ENCODE data around the gene FAM53B. TPM values are rescaled to one million over a fixed set of nuclear protein-coding genes. Genes with fewer than 3 reads are reported as not detected.

FAM53B gene
- total and polyA plus RNA-seq, 3 experiments from 2014 or later, result 28.8 to 41.6 (median 29.2) TPM

- peaks cover 5% of the 10 kb centered on the region for H3K36me3 ChIP-seq (ENCODE audit: insufficient read depth, low read length)
- peak overlapping the region in 2 of 7 donors; percentile 19 to 37 for H3K4me3 Mint-ChIP-seq
These were observed 18.4 kb downstream of the FAM53B start for GRCh38 chr10:124725791-124726190.

GRCh38 chr10:124725171-124725631 is 19.0 kb downstream of the FAM53B start:
- Histone ChIP-seq H3K36me3 (ENCODE audit: insufficient read depth, low read length) (peaks cover 5% of the 10 kb centered on the region), H3K4me1 (ENCODE audit: insufficient read depth, low read length) (peaks cover 95% of the 10 kb centered on the region), H3K27ac (ENCODE audit: low read depth, low read length) (no peak overlapping the region), H3K9me3 (ENCODE audit: low read length) (no peaks in the 10 kb centered on the region), H3K4me3 (ENCODE audit: low read length) (no peak overlapping the region), H3K27me3 (ENCODE audit: insufficient read depth, low read length, poor library complexity, severe bottlenecking) (no peaks in the 10 kb centered on the region)
- ChIA-PET POLR2A (interaction anchor here (0.5 kb wide), 1 partner anchor 111 kb away, joined by 5 read pairs; no protein-coding TSS in a partner anchor), CTCF (interaction anchor here (0.8 to 23.7 kb wide), 8 partner anchors 10 to 113 kb away, joined by 3 to 397 read pairs (median 5); no protein-coding TSS in a partner anchor)
- H3K9me3 Mint-ChIP-seq, result no peaks in the 10 kb centered on the region
- H3K27ac Mint-ChIP-seq, result peak overlapping the region; percentile 88 to 99 (median 96)
- H3K4me3 Mint-ChIP-seq, result peak overlapping the region in 6 of 7 donors; percentile 14 to 88 (median 53)
- peaks cover 0 to 27% (median 7%) of the 10 kb centered on the region in 3 donors for H3K36me3 Mint-ChIP-seq
- peaks cover 0 to 3% of the 10 kb centered on the region in 2 donors for H3K27me3 Mint-ChIP-seq
- peak in 1 of 5 donors; percentile 33 for DNase-seq
- H3K4me1 Mint-ChIP-seq, result peaks cover 91 to 100% (median 100%) of the 10 kb centered on the region in 3 donors

More at GRCh38 chr10:124725791-124726190, 18.4 kb downstream of the FAM53B start:
- no peaks in the 10 kb centered on the region for H3K9me3 ChIP-seq (ENCODE audit: low read length)
- no peak overlapping the region for H3K27ac ChIP-seq (ENCODE audit: low read depth, low read length)
- H3K9me3 Mint-ChIP-seq, result no peaks in the 10 kb centered on the region
- H3K4me3 ChIP-seq (ENCODE audit: low read length), result no peak overlapping the region
- H3K4me1 ChIP-seq (ENCODE audit: insufficient read depth, low read length), result peaks cover 95% of the 10 kb centered on the region
- peak overlapping the region; percentile 82 to 99 (median 96) for H3K27ac Mint-ChIP-seq
- peaks cover 0 to 3% of the 10 kb centered on the region in 2 donors for H3K27me3 Mint-ChIP-seq
- DNase-seq, result no peak
- POLR2A ChIA-PET, result no interaction called here
- peaks cover 92 to 100% (median 100%) of the 10 kb centered on the region in 3 donors for H3K4me1 Mint-ChIP-seq
- CTCF ChIA-PET, result interaction anchor here (1.6 to 23.7 kb wide), 3 partner anchors 9 to 47 kb away, joined by 7 to 397 read pairs (median 312); no protein-coding TSS in a partner anchor
- H3K27me3 ChIP-seq (ENCODE audit: insufficient read depth, low read length, poor library complexity, severe bottlenecking), result no peaks in the 10 kb centered on the region
- H3K36me3 Mint-ChIP-seq, result peaks cover 0 to 33% (median 9%) of the 10 kb centered on the region in 3 donors

GRCh38 chr10:124724279-124725027 is 19.7 kb downstream of the FAM53B start:
- H3K27me3 Mint-ChIP-seq, result peaks cover 0 to 3% of the 10 kb centered on the region in 2 donors
- peak overlapping the region; percentile 14 to 88 (median 78) for H3K4me3 Mint-ChIP-seq
- peak overlapping the region; percentile 69 for H3K27ac ChIP-seq (ENCODE audit: low read depth, low read length)

GRCh38 chr10:124723826-124724225 is 20.4 kb downstream of the FAM53B start:
- CTCF ChIA-PET, result interaction anchor here (0.9 to 23.7 kb wide), 8 partner anchors 11 to 111 kb away, joined by 3 to 397 read pairs (median 5); no protein-coding TSS in a partner anchor
- H3K9me3 ChIP-seq (ENCODE audit: low read length), result no peaks in the 10 kb centered on the region
- H3K36me3 Mint-ChIP-seq, result peaks cover 0 to 22% (median 7%) of the 10 kb centered on the region in 3 donors
- H3K4me1 Mint-ChIP-seq, result peaks cover 89 to 99% (median 98%) of the 10 kb centered on the region in 3 donors
- peak overlapping the region; percentile 88 to 99 (median 96) for H3K27ac Mint-ChIP-seq
- H3K4me3 ChIP-seq (ENCODE audit: low read length), result peak overlapping the region; percentile 9
- H3K27me3 Mint-ChIP-seq, result peaks cover 0 to 3% of the 10 kb centered on the region in 2 donors
- peaks cover 5% of the 10 kb centered on the region for H3K36me3 ChIP-seq (ENCODE audit: insufficient read depth, low read length)
- H3K27ac ChIP-seq (ENCODE audit: low read depth, low read length), result peak overlapping the region; percentile 69
- no peaks in the 10 kb centered on the region for H3K27me3 ChIP-seq (ENCODE audit: insufficient read depth, low read length, poor library complexity, severe bottlenecking)
- no peaks in the 10 kb centered on the region for H3K9me3 Mint-ChIP-seq
- DNase-seq, result peak in 1 of 5 donors; percentile 20
- peaks cover 95% of the 10 kb centered on the region for H3K4me1 ChIP-seq (ENCODE audit: insufficient read depth, low read length)
- peak overlapping the region; percentile 12 to 88 (median 78) for H3K4me3 Mint-ChIP-seq
- POLR2A ChIA-PET, result interaction anchor here (1.4 kb wide), 1 partner anchor 59 kb away, joined by 3 read pairs; no protein-coding TSS in a partner anchor

More at GRCh38 chr10:124724279-124725027, 19.7 kb downstream of the FAM53B start:
- Mint-ChIP-seq H3K27ac (peak overlapping the region; percentile 88 to 99 (median 96)), H3K4me1 (peaks cover 89 to 99% (median 98%) of the 10 kb centered on the region in 3 donors), H3K36me3 (peaks cover 0 to 24% (median 7%) of the 10 kb centered on the region in 3 donors), H3K9me3 (no peaks in the 10 kb centered on the region)
- peak in 1 of 5 donors; percentile 41 for DNase-seq
- no peaks in the 10 kb centered on the region for H3K9me3 ChIP-seq (ENCODE audit: low read length)
- CTCF ChIA-PET, result interaction anchor here (0.8 to 23.7 kb wide), 10 partner anchors 9 to 112 kb away, joined by 3 to 397 read pairs (median 5); no protein-coding TSS in a partner anchor
- H3K27me3 ChIP-seq (ENCODE audit: insufficient read depth, low read length, poor library complexity, severe bottlenecking), result no peaks in the 10 kb centered on the region
- H3K4me3 ChIP-seq (ENCODE audit: low read length), result no peak overlapping the region
- peaks cover 95% of the 10 kb centered on the region for H3K4me1 ChIP-seq (ENCODE audit: insufficient read depth, low read length)
- POLR2A ChIA-PET, result interaction anchor here (0.5 to 1.4 kb wide), 2 partner anchors 60 to 110 kb away, joined by 3 to 5 read pairs; no protein-coding TSS in a partner anchor
- peaks cover 5% of the 10 kb centered on the region for H3K36me3 ChIP-seq (ENCODE audit: insufficient read depth, low read length)

GRCh38 chr10:124722798-124723783 is 21.1 kb downstream of the FAM53B start:
- Mint-ChIP-seq H3K27ac (peak overlapping the region; percentile 88 to 99 (median 96)), H3K4me1 (peaks cover 89 to 99% (median 98%) of the 10 kb centered on the region in 3 donors), H3K36me3 (peaks cover 0 to 16% (median 7%) of the 10 kb centered on the region in 3 donors), H3K4me3 (peak overlapping the region; percentile 12 to 88 (median 78)), H3K9me3 (no peaks in the 10 kb centered on the region), H3K27me3 (peaks cover 0 to 3% of the 10 kb centered on the region in 2 donors)
- ChIA-PET CTCF (interaction anchor here (1.0 to 23.7 kb wide), 8 partner anchors 12 to 96 kb away, joined by 3 to 397 read pairs (median 5); no protein-coding TSS in a partner anchor), POLR2A (interaction anchor here (0.9 to 1.4 kb wide), 5 partner anchors 10 to 76 kb away, joined by 3 to 7 read pairs (median 3); no protein-coding TSS in a partner anchor)
- peak in 3 of 5 donors; percentile 27 to 68 (median 51) for DNase-seq
- H3K27ac ChIP-seq (ENCODE audit: low read depth, low read length), result peak overlapping the region; percentile 69
- peaks cover 5% of the 10 kb centered on the region for H3K36me3 ChIP-seq (ENCODE audit: insufficient read depth, low read length)
- peak overlapping the region; percentile 9 for H3K4me3 ChIP-seq (ENCODE audit: low read length)
- no peaks in the 10 kb centered on the region for H3K27me3 ChIP-seq (ENCODE audit: insufficient read depth, low read length, poor library complexity, severe bottlenecking)
- peaks cover 95% of the 10 kb centered on the region for H3K4me1 ChIP-seq (ENCODE audit: insufficient read depth, low read length)
- no peaks in the 10 kb centered on the region for H3K9me3 ChIP-seq (ENCODE audit: low read length)

GRCh38 chr10:124721330-124722045 is 22.7 kb downstream of the FAM53B start:
- CTCF ChIA-PET, result interaction anchor here (2.0 to 23.7 kb wide), 4 partner anchors 13 to 74 kb away, joined by 5 to 397 read pairs (median 211); no protein-coding TSS in a partner anchor
- no peaks in the 10 kb centered on the region for H3K9me3 Mint-ChIP-seq
- Histone ChIP-seq H3K27ac (ENCODE audit: low read depth, low read length) (no peak overlapping the region), H3K4me1 (ENCODE audit: insufficient read depth, low read length) (peaks cover 99% of the 10 kb centered on the region), H3K27me3 (ENCODE audit: insufficient read depth, low read length, poor library complexity, severe bottlenecking) (no peaks in the 10 kb centered on the region), H3K9me3 (ENCODE audit: low read length) (no peaks in the 10 kb centered on the region), H3K36me3 (ENCODE audit: insufficient read depth, low read length) (peaks cover 5% of the 10 kb centered on the region), H3K4me3 (ENCODE audit: low read length) (no peak overlapping the region)
- POLR2A ChIA-PET, result interaction anchor here (0.9 to 1.4 kb wide), 2 partner anchors 19 to 25 kb away, joined by 3 read pairs; no protein-coding TSS in a partner anchor
- H3K27me3 Mint-ChIP-seq, result peaks cover 0 to 3% of the 10 kb centered on the region in 2 donors
- peaks cover 0 to 15% (median 4%) of the 10 kb centered on the region in 3 donors for H3K36me3 Mint-ChIP-seq
- H3K4me1 Mint-ChIP-seq, result peaks cover 90 to 99% (median 98%) of the 10 kb centered on the region in 3 donors
- DNase-seq, result peak in 1 of 5 donors; percentile 52
- H3K27ac Mint-ChIP-seq, result peak overlapping the region; percentile 86 to 98 (median 96)
- peak overlapping the region; percentile 33 to 70 (median 56) for H3K4me3 Mint-ChIP-seq

Measured in CD8-positive, alpha-beta memory T cell (primary cell).